ENCODE data around the gene CPA5. TPM values are rescaled to one million over a fixed set of nuclear protein-coding genes. Genes with fewer than 3 reads are reported as not detected.

The CPA5 gene
- polyA plus RNA-seq, 1 of the 3 experiments (the other 2 are of a cell fraction), result 1.3 TPM

DNA sequence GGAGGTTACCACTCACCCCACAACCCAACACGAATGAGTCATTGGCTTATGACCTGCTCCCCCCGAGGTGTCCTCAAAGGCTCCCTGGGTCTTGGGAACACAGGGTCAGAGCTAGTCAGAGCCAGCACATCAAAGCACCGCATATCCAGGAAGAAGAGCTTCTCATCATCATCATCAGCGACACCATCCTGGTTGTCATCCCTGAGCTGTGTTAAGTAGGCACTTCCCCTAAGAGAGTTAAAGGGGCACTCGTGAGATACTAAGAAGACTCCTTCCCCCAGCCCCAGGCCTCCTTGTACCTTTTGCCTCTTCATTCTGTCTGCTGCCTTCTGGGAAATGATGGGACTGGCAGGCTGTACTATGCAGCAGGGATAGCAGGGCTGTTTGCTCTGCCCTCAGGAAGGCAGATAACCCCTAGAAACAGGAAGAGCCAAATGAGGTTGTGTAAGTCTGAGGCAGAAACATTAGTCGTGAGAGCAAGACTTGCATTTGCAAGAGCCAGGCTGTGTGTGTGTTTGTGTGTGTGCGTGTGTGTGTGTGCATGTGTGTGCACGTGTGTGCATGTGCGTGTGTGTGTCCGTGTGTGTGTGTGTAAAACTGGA is 24.6 kb downstream of the CPA5 start:
- Histone ChIP-seq H3K4me3 (ENCODE audit: low read depth in 2 of 2, low read length in 1 of 2) (no peak overlapping the region), H3K4me1 (ENCODE audit: control insufficient read depth in 1 of 2, insufficient read depth in 2 of 2, low read depth in 1 of 2, low read length in 1 of 2) (peaks cover 55 to 76% of the 10 kb centered on the region in 2 experiments), H3F3A (replicated peaks; ENCODE audit: insufficient read depth) (peaks cover 12% of the 10 kb centered on the region), H3K4me2 (peak overlapping the region; percentile 36), H3K9me2 (no peaks in the 10 kb centered on the region), H2AFZ (ENCODE audit: low read depth) (peak overlapping the region; percentile 48; the same call in 1 of the 2 replicates), H3K27ac (ENCODE audit: low read depth in 2 of 2, low read length in 1 of 2) (peak overlapping the region; percentile 56 to 59), H3K9ac (peak overlapping the region; percentile 17; the same call in 1 of the 2 replicates), H3K27me3 (ENCODE audit: insufficient read depth) (no peaks in the 10 kb centered on the region), H4K20me1 (ENCODE audit: insufficient read depth) (no peaks in the 10 kb centered on the region), H3K79me2 (ENCODE audit: insufficient read depth) (no peaks in the 10 kb centered on the region), H3K36me3 (replicated peaks in 1 of 2; ENCODE audit: control insufficient read depth in 1 of 2, insufficient read depth in 2 of 2, low read length in 1 of 2) (no peaks in the 10 kb centered on the region), H3K9me3 (no peaks in the 10 kb centered on the region)
- TF ChIP-seq FOXJ3 (CRISPR knock-in tag; IDR thresholded peaks at IDR 0.05), result no peak
- TF ChIP-seq TAF1 (IDR thresholded peaks at IDR 0.05; ENCODE audit: borderline replicate concordance, low read depth, low read length), result no peak
- TF ChIP-seq, protein P1, sequence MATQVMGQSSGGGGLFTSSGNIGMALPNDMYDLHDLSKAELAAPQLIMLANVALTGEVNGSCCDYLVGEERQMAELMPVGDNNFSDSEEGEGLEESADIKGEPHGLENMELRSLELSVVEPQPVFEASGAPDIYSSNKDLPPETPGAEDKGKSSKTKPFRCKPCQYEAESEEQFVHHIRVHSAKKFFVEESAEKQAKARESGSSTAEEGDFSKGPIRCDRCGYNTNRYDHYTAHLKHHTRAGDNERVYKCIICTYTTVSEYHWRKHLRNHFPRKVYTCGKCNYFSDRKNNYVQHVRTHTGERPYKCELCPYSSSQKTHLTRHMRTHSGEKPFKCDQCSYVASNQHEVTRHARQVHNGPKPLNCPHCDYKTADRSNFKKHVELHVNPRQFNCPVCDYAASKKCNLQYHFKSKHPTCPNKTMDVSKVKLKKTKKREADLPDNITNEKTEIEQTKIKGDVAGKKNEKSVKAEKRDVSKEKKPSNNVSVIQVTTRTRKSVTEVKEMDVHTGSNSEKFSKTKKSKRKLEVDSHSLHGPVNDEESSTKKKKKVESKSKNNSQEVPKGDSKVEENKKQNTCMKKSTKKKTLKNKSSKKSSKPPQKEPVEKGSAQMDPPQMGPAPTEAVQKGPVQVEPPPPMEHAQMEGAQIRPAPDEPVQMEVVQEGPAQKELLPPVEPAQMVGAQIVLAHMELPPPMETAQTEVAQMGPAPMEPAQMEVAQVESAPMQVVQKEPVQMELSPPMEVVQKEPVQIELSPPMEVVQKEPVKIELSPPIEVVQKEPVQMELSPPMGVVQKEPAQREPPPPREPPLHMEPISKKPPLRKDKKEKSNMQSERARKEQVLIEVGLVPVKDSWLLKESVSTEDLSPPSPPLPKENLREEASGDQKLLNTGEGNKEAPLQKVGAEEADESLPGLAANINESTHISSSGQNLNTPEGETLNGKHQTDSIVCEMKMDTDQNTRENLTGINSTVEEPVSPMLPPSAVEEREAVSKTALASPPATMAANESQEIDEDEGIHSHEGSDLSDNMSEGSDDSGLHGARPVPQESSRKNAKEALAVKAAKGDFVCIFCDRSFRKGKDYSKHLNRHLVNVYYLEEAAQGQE (IDR thresholded peaks at IDR 0.05; ENCODE audit: low read depth, low read length), result 0 out of 2 replicates have a peak, but pooled peaks have one; percentile 45
- no peak for TF ChIP-seq NRF1 (IDR thresholded peaks at IDR 0.05; ENCODE audit: low read depth, low read length)
- peak; percentile 50; the same call in 1 of the 2 replicates for TF ChIP-seq MAX (IDR thresholded peaks at IDR 0.05; ENCODE audit: low read depth)
- TF ChIP-seq RCOR1 (IDR thresholded peaks at IDR 0.05; ENCODE audit: low read length), result no peak
- TF ChIP-seq NFIC (IDR thresholded peaks at IDR 0.05; ENCODE audit: borderline replicate concordance), result peak; percentile 20; the same call in 1 of the 2 replicates
- TF ChIP-seq TEAD4 (IDR thresholded peaks at IDR 0.05; ENCODE audit: borderline replicate concordance, insufficient read depth), result no peak
- no peak for TF ChIP-seq RFX5 (IDR thresholded peaks at IDR 0.05; ENCODE audit: low read length)
- no peak for TF ChIP-seq MXI1 (IDR thresholded peaks at IDR 0.05; ENCODE audit: low read depth, low read length)
- TF ChIP-seq SIN3A (IDR thresholded peaks at IDR 0.05; ENCODE audit: borderline replicate concordance, low read depth, low read length), result no peak
- TF ChIP-seq TCF12 (IDR thresholded peaks at IDR 0.05), result peak; percentile 58; the same call in 1 of the 2 replicates
- 0 out of 4 replicates have a peak, but pooled peaks of 1 of the 2 experiments have one; percentile 4 for TF ChIP-seq EP300 (IDR thresholded peaks at IDR 0.05; ENCODE audit: borderline replicate concordance in 1 of 2, low read depth in 1 of 2, low read length in 1 of 2)
- peak; percentile 41 for TF ChIP-seq POLR2AphosphoS5 (IDR thresholded peaks at IDR 0.05; ENCODE audit: low read depth, low read length)
- TF ChIP-seq, protein P2, sequence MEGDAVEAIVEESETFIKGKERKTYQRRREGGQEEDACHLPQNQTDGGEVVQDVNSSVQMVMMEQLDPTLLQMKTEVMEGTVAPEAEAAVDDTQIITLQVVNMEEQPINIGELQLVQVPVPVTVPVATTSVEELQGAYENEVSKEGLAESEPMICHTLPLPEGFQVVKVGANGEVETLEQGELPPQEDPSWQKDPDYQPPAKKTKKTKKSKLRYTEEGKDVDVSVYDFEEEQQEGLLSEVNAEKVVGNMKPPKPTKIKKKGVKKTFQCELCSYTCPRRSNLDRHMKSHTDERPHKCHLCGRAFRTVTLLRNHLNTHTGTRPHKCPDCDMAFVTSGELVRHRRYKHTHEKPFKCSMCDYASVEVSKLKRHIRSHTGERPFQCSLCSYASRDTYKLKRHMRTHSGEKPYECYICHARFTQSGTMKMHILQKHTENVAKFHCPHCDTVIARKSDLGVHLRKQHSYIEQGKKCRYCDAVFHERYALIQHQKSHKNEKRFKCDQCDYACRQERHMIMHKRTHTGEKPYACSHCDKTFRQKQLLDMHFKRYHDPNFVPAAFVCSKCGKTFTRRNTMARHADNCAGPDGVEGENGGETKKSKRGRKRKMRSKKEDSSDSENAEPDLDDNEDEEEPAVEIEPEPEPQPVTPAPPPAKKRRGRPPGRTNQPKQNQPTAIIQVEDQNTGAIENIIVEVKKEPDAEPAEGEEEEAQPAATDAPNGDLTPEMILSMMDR (IDR thresholded peaks at IDR 0.05), result no peak
- TF ChIP-seq FOXM1 (IDR thresholded peaks at IDR 0.05; ENCODE audit: low read depth), result no peak
- no peak; the same call in 1 of the 2 replicates for TF ChIP-seq GABPA (IDR thresholded peaks at IDR 0.05; ENCODE audit: low read depth)
- TF ChIP-seq GATA2 (CRISPR knock-in tag; IDR thresholded peaks at IDR 0.05), result no peak
- WGBS (ENCODE audit: low lambda C conversion rate), result 67% methylated on average over 10 of the region's 10 CpGs
- DNase-seq, result peak; percentile 59
- CTCF ChIA-PET, result no interaction called here
- POLR2A ChIA-PET, result no interaction called here

Data from SK-N-SH (cell line).